GM12878 (cell line): ENCODE measurements around the gene C18orf63. TPM values are rescaled to one million over a fixed set of nuclear protein-coding genes. Genes with fewer than 3 reads are reported as not detected.

Experiments
- ATAC-seq: fragments of 200-7000 bp; cut with Tn5 transposase; 3 replicates; pipeline ENCODE4 v1.9.1; 2020; ENCODE audit warnings: mild to moderate bottlenecking, moderate library complexity
- BruUV-seq: library from RNA; stranded (reverse); fragments of 400-500 nt; replicated peaks from 2 replicates; lab custom pipeline; 2021; lab: Mats Ljungman, UMichigan
- CTCF ChIA-PET: fragments of 300-600 bp; sonication (Branson Sonifier 250); formaldehyde crosslinking; extraction: SDS; loops from one replicate; lab custom pipeline; 2021; ENCODE audit warnings: inconsistent platforms; lab: Yijun Ruan, JAX
- POLR2A ChIA-PET: fragments of 350-600 bp; formaldehyde crosslinking; extraction: SDS; loops from one replicate; lab custom pipeline; 2021; ENCODE audit warnings: inconsistent platforms; lab: Charles Lee
- RAD21 ChIA-PET: fragments of 300-600 bp; sonication (Branson Sonifier 250); formaldehyde crosslinking; loops from one replicate; lab custom pipeline; 2023; ENCODE audit warnings: antibody characterized with exemption; ENCODE audit not compliant: unreplicated experiment; lab: Charles Lee
- SMC1A ChIA-PET: fragments of 300-600 bp; sonication (Branson Sonifier 250); formaldehyde crosslinking; loops from one replicate; lab custom pipeline; 2023; ENCODE audit not compliant: unreplicated experiment, uncharacterized antibody; lab: Charles Lee
- DNase-seq: peaks from one replicate; pipeline ENCODE4 v3.0.0-alpha.2; 2011; ENCODE audit warnings: low read depth, low spot score
- FAIRE-seq: peaks from 3 replicates; lab custom pipeline; 2011; peaks lifted over from hg19 to GRCh38; lab: Jason Lieb, UNC
- H2AFZ ChIP-seq: 2 replicates; pipeline ENCODE4 v1.6.0; 2011; ENCODE audit warnings: low read depth, low read length, control low read depth; ENCODE audit not compliant: control insufficient read depth
- H3K27ac ChIP-seq: 2 replicates; pipeline ENCODE4 v1.5.1; 2011; ENCODE audit warnings: control low read depth; ENCODE audit not compliant: control insufficient read depth, insufficient read depth
- H3K27me3 ChIP-seq, 2 experiments: replicated peaks in 1 of 2; 2 replicates each; pipeline versions ENCODE4 v1.6.0 to v1.6.1; 2011; ENCODE audit warnings: low read length in 1 of 2; ENCODE audit not compliant: control insufficient read depth in 2 of 2, insufficient read depth in 2 of 2
- H3K36me3 ChIP-seq, 2 experiments: 2 replicates each; pipeline ENCODE4 v1.5.1; 2011; ENCODE audit warnings: low read length in 1 of 2; ENCODE audit not compliant: control insufficient read depth in 2 of 2, insufficient read depth in 2 of 2
- H3K4me1 ChIP-seq: 2 replicates; pipeline ENCODE4 v1.6.1; 2011; ENCODE audit warnings: mild to moderate bottlenecking, low read length, moderate library complexity, mixed read lengths; ENCODE audit not compliant: control insufficient read depth, insufficient read depth
- H3K4me2 ChIP-seq: 2 replicates; pipeline ENCODE4 v1.6.0; 2011; ENCODE audit warnings: control low read depth; ENCODE audit not compliant: control insufficient read depth, insufficient read depth
- H3K4me3 ChIP-seq: fragments of 200-600 bp; sonication (generic); 2 replicates; pipeline ENCODE4 v1.5.1; 2016
- H3K79me2 ChIP-seq: 2 replicates; pipeline ENCODE4 v1.6.0; 2011; ENCODE audit warnings: low read length; ENCODE audit not compliant: control insufficient read depth, insufficient read depth
- H3K9ac ChIP-seq: 2 replicates; pipeline ENCODE4 v1.8.0; 2011; ENCODE audit warnings: low read length, control low read depth, mixed read lengths; ENCODE audit not compliant: control insufficient read depth, insufficient read depth
- H3K9me3 ChIP-seq: replicated peaks from 3 replicates; pipeline ENCODE4 v1.5.1; 2011; ENCODE audit warnings: mild to moderate bottlenecking, low read length; ENCODE audit not compliant: control insufficient read depth, insufficient read depth
- H4K20me1 ChIP-seq: 2 replicates; pipeline ENCODE4 v1.6.0; 2011; ENCODE audit not compliant: control insufficient read depth, insufficient read depth
- BACH1 ChIP-seq: fragments of 450-650 bp; IDR thresholded peaks from 2 replicates; pipeline ENCODE4 v1.6.1; 2017; ENCODE audit warnings: mild to moderate bottlenecking, borderline replicate concordance
- BCL11A ChIP-seq: IDR thresholded peaks from 2 replicates; pipeline ENCODE4 v1.6.1; 2011; ENCODE audit warnings: low read depth, low read length
- CBX5 ChIP-seq: sonication (generic); IDR thresholded peaks from 2 replicates; pipeline ENCODE4 v1.6.1; 2016; ENCODE audit warnings: low read depth, moderate library complexity, mild to moderate bottlenecking, inconsistent platforms
- CHD1 ChIP-seq: IDR thresholded peaks from 2 replicates; pipeline ENCODE4 v1.6.1; 2012; ENCODE audit warnings: low read depth, low read length, improper control_type of control experiment
- CHD2 ChIP-seq: IDR thresholded peaks from 2 replicates; pipeline ENCODE4 v1.6.1; 2011; ENCODE audit warnings: low read depth, low read length, improper control_type of control experiment, borderline replicate concordance
- DPF2 ChIP-seq: fragments of 450-650 bp; IDR thresholded peaks from 2 replicates; pipeline ENCODE4 v1.6.1; 2017; ENCODE audit warnings: mild to moderate bottlenecking
- EED ChIP-seq: sonication (generic); IDR thresholded peaks from 2 replicates; pipeline ENCODE4 v1.6.1; 2016; ENCODE audit warnings: antibody characterized with exemption, low read depth
- ELK1 ChIP-seq: IDR thresholded peaks from 2 replicates; pipeline ENCODE4 v1.6.1; 2012; ENCODE audit warnings: low read depth, low read length, improper control_type of control experiment
- ETV6 ChIP-seq, 2 experiments: fragments of 450-650 bp in 1 of 2; IDR thresholded peaks in 1 of 2; conservative IDR thresholded peaks in 1 of 2; 2 replicates each; pipeline ENCODE4 v1.6.1; 2014; ENCODE audit warnings: antibody characterized with exemption in 1 of 2, borderline replicate concordance in 1 of 2, low read depth in 1 of 2, mild to moderate bottlenecking in 1 of 2, moderate library complexity in 1 of 2
- FOS ChIP-seq: IDR thresholded peaks from 3 replicates; pipeline ENCODE4 v1.6.1; 2011; ENCODE audit warnings: borderline replicate concordance; ENCODE audit not compliant: insufficient read length; ENCODE audit errors: extremely low read depth
- GATAD2B ChIP-seq: fragments of 450-650 bp; conservative IDR thresholded peaks from 2 replicates; pipeline ENCODE4 v1.6.1; 2017; ENCODE audit warnings: low read depth, mild to moderate bottlenecking, moderate library complexity
- LARP7 ChIP-seq: fragments of 450-650 bp; IDR thresholded peaks from 2 replicates; pipeline ENCODE4 v1.6.1; 2017; ENCODE audit warnings: mild to moderate bottlenecking
- MTA3 ChIP-seq: IDR thresholded peaks from 2 replicates; pipeline ENCODE4 v1.6.1; 2012; ENCODE audit warnings: low read length, inconsistent platforms, borderline replicate concordance
- MXI1 ChIP-seq: fragments of 150-350 bp; IDR thresholded peaks from 2 replicates; pipeline ENCODE4 v1.6.1; 2011; ENCODE audit warnings: low read depth, mild to moderate bottlenecking, inconsistent platforms, low read length, improper control_type of control experiment
- MYB ChIP-seq: fragments of 150-350 bp; IDR thresholded peaks from 2 replicates; pipeline ENCODE4 v1.6.1; 2014; ENCODE audit warnings: mild to moderate bottlenecking, low read depth, low read length, borderline replicate concordance
- MYC ChIP-seq: IDR thresholded peaks from 2 replicates; pipeline ENCODE4 v1.6.1; 2011; ENCODE audit warnings: mild to moderate bottlenecking, low read length, moderate library complexity, inconsistent platforms; ENCODE audit not compliant: insufficient read depth, insufficient replicate concordance, insufficient read length, severe bottlenecking
- RAD21 ChIP-seq: IDR thresholded peaks from 2 replicates; pipeline ENCODE4 v1.6.1; 2011; ENCODE audit warnings: mild to moderate bottlenecking, low read depth, low read length, moderate library complexity; ENCODE audit not compliant: insufficient read depth
- RCOR1 ChIP-seq: conservative IDR thresholded peaks from 2 replicates; pipeline ENCODE4 v1.6.1; 2012; ENCODE audit warnings: low read depth, low read length, improper control_type of control experiment
- RFX5 ChIP-seq: IDR thresholded peaks from 2 replicates; pipeline ENCODE4 v1.6.1; 2011; ENCODE audit warnings: low read depth, low read length, improper control_type of control experiment
- SMAD5 ChIP-seq: IDR thresholded peaks from 2 replicates; pipeline ENCODE4 v1.6.1; 2016; ENCODE audit warnings: antibody characterized with exemption, low read depth
- SMARCA5 ChIP-seq: fragments of 450-650 bp; IDR thresholded peaks from 2 replicates; pipeline ENCODE4 v1.6.1; 2017; ENCODE audit warnings: mild to moderate bottlenecking
- SP1 ChIP-seq: IDR thresholded peaks from one replicate; pipeline ENCODE4 v1.6.1; 2011; ENCODE audit warnings: low read depth, low read length
- USF2 ChIP-seq: IDR thresholded peaks from 2 replicates; pipeline ENCODE4 v1.6.1; 2011; ENCODE audit warnings: low read depth, low read length, improper control_type of control experiment, borderline replicate concordance
- YY1 ChIP-seq: IDR thresholded peaks from 2 replicates; pipeline ENCODE4 v1.6.1; 2011; ENCODE audit warnings: low read depth, mild to moderate bottlenecking, low read length
- ZNF274 ChIP-seq: IDR thresholded peaks from one replicate; pipeline ENCODE4 v1.8.0; 2011; ENCODE audit not compliant: insufficient read length, insufficient read depth
- ZSCAN29 ChIP-seq: fragments of 450-650 bp; IDR thresholded peaks from 2 replicates; pipeline ENCODE4 v1.6.1; 2017; ENCODE audit warnings: mild to moderate bottlenecking, moderate library complexity
- WGBS: methylation state at CpG from one replicate; pipeline ENCODE4 v1.1.6; 2016; ENCODE audit warnings: low lambda C conversion rate; ENCODE audit not compliant: insufficient replicate concordance, insufficient coverage; ENCODE audit errors: missing lambda C conversion rate; 5-methylcytosine and 5-hydroxymethylcytosine counted together
- in situ Hi-C: fragments of 300-500 bp; cut with MboI; formaldehyde crosslinking; loops from 9 replicates; pipeline ENCODE4 v1.14.3; 2018; ENCODE audit warnings: mixed read lengths
- intact Hi-C: fragments of 100-400 bp; cut with micrococcal nuclease; formaldehyde crosslinking; loops from one replicate; pipeline ENCODE4 v1.14.2; 2022; ENCODE audit not compliant: unreplicated experiment
- polyA plus RNA-seq, 11 experiments: library from polyadenylated mRNA; depleted of rRNA in 4 of 11; unstranded in 6 of 11; stranded (reverse) in 5 of 11; fragments of >200 nt; fragmentation: Nextera tagmentation in 4 of 11; fragmentation: Illumina TruSeq in 1 of 11; extraction: Ambion mirVana in 4 of 11; extraction: Trizol in 1 of 11; gene quantifications; 1 replicate in 1 of 11; 2 replicates in 10 of 11; pipeline versions ENCODE4 v1.2.1 to v1.2.3, GENCODE V29; 2011 to 2016; ENCODE audit warnings: inconsistent platforms in 2 of 11, missing spikeins in 2 of 11, low read depth in 1 of 11
- total RNA-seq, 4 experiments: library from RNA; depleted of rRNA in 3 of 4; stranded (reverse); fragments of >200 nt in 3 of 4; fragmentation: Illumina TruSeq in 1 of 4; extraction: Trizol in 1 of 4; gene quantifications; 2 replicates each; pipeline versions ENCODE4 v1.2.1 to v1.2.3, GENCODE V29; 2013 to 2021

The C18orf63 gene
- total and polyA plus RNA-seq, 10 of the 15 experiments (the other 5 are each of a cell fraction or from before 2014, with no cell fraction given): not detected

- TF ChIP-seq ETV6 (conservative IDR thresholded peaks at IDR 0.05 in 1 of 2, IDR thresholded peaks at IDR 0.05 in 1 of 2; ENCODE audit: borderline replicate concordance in 1 of 2, low read depth in 1 of 2) (no peak), CBX5 (no peak), CHD2 (no peak), USF2 (no peak), MYC (no peak), MTA3 (no peak), DPF2 (no peak), SMARCA5 (no peak), ZSCAN29 (no peak), SP1 (no peak), YY1 (no peak)
These were observed 39.0 kb upstream of the C18orf63 start (continued) for GRCh38 chr18:74276609-74277008.

- no TSS peak for BruUV-seq
- H4K20me1 ChIP-seq: no peaks in the 10 kb centered on the region
- no peaks in the 10 kb centered on the region for H3K9me3 ChIP-seq
- WGBS: 94% methylated on average over 2 of the region's 2 CpGs
- H3K27me3 ChIP-seq: no peaks in the 10 kb centered on the region
- no peak overlapping the region for H3K27ac ChIP-seq
- in situ Hi-C loops (no loop called here), intact Hi-C loops (no loop called here)
- FAIRE-seq (no peak), DNase-seq (no peak), ATAC-seq (no peak)
- ChIA-PET SMC1A (interaction anchor here (1.5 kb wide), 1 partner anchor 10 kb away, joined by 5 read pairs; no protein-coding TSS in a partner anchor), CTCF (interaction anchor here (0.6 kb wide), 1 partner anchor 13 kb away, joined by 3 read pairs; no protein-coding TSS in a partner anchor), RAD21 (no interaction called here), POLR2A (no interaction called here)
- H3K4me1 ChIP-seq: peaks cover 1% of the 10 kb centered on the region; the same call in 1 of the 2 replicates
- H3K79me2 ChIP-seq: no peaks in the 10 kb centered on the region; the same call in 1 of the 2 replicates
- no peak overlapping the region for H3K9ac ChIP-seq
- no peak overlapping the region for H3K4me2 ChIP-seq
- no peaks in the 10 kb centered on the region; a peak in 1 of 4 replicates for H3K36me3 ChIP-seq
- no peak overlapping the region for H2AFZ ChIP-seq
- no peak overlapping the region for H3K4me3 ChIP-seq
- TF ChIP-seq MXI1 (no peak), RFX5 (no peak), RAD21 (no peak), EED (no peak), RCOR1 (no peak), FOS (no peak), ELK1 (no peak), CHD1 (no peak), ZNF274 (no peak), BACH1 (no peak), SMAD5 (no peak), GATAD2B (no peak), LARP7 (no peak), CBX5 (no peak), MYB (no peak), SMARCA5 (no peak), BCL11A (no peak)
These were observed 38.3 kb upstream of the C18orf63 start for GRCh38 chr18:74277296-74277695.
